LNCAP (cell line): Measurements from ENCODE around the gene LRRC47.

Experiments used
- CTCF ChIP-seq: fragments of 450-650 bp; IDR thresholded peaks from 2 replicates; pipeline ENCODE4 v1.5.1; 2017; ENCODE audit warnings: mild to moderate bottlenecking

LRRC47 gene

GRCh38 chr1:3834701-3835100, 38.4 kb upstream of the LRRC47 start:
- TF ChIP-seq CTCF = no peak

GRCh38 chr1:3831689-3832088, 35.4 kb upstream of the LRRC47 start:
- TF ChIP-seq CTCF = no peak

- TF ChIP-seq CTCF = no peak
These were observed 32.1 kb upstream of the LRRC47 start for GRCh38 chr1:3828391-3828790.

- TF ChIP-seq CTCF = no peak
These were observed 31.6 kb upstream of the LRRC47 start for GRCh38 chr1:3827813-3828307.

- TF ChIP-seq CTCF = no peak
These were observed 29.1 kb upstream of the LRRC47 start for GRCh38 chr1:3825356-3825755.

GRCh38 chr1:3824650-3825049, 28.4 kb upstream of the LRRC47 start:
- no peak for TF ChIP-seq CTCF

GRCh38 chr1:3822421-3822820, 26.1 kb upstream of the LRRC47 start:
- no peak for TF ChIP-seq CTCF

GRCh38 chr1:3821908-3822307, 25.6 kb upstream of the LRRC47 start:
- TF ChIP-seq CTCF = no peak
